HG02870 (cell line): ENCODE measurements around the gene LIMK1.
"Not testable (repeated sequence)": the region's sequence is repeated elsewhere in the genome, so short reads cannot be mapped to it uniquely, and the experiment has no call there.

ENCODE experiments used
- ATAC-seq: cut with Tn5 transposase; IDR thresholded peaks from one replicate; pipeline ENCODE4 v1.9.1; 2021; ENCODE audit warnings: mild to moderate bottlenecking, moderate library complexity; ENCODE audit not compliant: unreplicated experiment

LIMK1 gene

GRCh38 chr7:74119831-74120230 lies 36.2 kb downstream of the LIMK1 start:
- no peak for ATAC-seq

DNA sequence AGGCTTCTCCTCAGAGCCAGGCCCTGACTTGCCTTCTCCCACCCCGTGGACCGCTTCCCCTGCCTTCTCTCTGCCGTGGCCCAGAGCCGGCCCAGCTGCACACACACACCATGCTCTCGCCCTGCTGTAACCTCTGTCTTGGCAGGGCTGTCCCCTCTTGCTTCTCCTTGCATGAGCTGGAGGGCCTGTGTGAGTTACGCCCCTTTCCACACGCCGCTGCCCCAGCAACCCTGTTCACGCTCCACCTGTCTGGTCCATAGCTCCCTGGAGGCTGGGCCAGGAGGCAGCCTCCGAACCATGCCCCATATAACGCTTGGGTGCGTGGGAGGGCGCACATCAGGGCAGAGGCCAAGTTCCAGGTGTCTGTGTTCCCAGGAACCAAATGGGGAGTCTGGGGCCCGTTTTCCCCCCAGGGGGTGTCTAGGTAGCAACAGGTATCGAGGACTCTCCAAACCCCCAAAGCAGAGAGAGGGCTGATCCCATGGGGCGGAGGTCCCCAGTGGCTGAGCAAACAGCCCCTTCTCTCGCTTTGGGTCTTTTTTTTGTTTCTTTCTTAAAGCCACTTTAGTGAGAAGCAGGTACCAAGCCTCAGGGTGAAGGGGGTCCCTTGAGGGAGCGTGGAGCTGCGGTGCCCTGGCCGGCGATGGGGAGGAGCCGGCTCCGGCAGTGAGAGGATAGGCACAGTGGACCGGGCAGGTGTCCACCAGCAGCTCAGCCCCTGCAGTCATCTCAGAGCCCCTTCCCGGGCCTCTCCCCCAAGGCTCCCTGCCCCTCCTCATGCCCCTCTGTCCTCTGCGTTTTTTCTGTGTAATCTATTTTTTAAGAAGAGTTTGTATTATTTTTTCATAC lies 38.0 kb downstream of the LIMK1 start:
- no peak for ATAC-seq

- ATAC-seq = not testable (repeated sequence)
Measured at GRCh38 chr7:74123892-74124291, 40.3 kb downstream of the LIMK1 start.

- no peak for ATAC-seq
Measured at GRCh38 chr7:74126220-74126880, 42.7 kb downstream of the LIMK1 start.

DNA sequence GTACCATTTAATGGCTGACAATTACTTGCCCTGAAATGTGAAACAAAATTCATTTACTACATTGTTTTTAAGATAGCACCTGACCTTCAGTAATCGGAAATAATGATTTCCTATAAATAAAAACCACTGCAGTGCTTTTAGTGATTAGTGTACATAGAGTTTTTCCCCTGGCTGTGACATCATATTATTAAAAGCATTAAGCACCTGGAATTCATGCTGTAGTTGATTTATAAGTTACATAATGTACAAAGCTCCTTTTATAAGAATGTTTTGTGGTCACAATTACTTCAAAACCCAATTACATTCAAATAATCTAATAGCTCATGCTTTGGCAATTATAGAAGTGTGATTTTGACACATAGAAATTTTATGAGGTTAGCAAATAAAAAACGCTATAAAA lies 46.3 kb downstream of the LIMK1 start:
- ATAC-seq = no peak

GRCh38 chr7:74130518-74130917 lies 46.9 kb downstream of the LIMK1 start:
- ATAC-seq = no peak

DNA sequence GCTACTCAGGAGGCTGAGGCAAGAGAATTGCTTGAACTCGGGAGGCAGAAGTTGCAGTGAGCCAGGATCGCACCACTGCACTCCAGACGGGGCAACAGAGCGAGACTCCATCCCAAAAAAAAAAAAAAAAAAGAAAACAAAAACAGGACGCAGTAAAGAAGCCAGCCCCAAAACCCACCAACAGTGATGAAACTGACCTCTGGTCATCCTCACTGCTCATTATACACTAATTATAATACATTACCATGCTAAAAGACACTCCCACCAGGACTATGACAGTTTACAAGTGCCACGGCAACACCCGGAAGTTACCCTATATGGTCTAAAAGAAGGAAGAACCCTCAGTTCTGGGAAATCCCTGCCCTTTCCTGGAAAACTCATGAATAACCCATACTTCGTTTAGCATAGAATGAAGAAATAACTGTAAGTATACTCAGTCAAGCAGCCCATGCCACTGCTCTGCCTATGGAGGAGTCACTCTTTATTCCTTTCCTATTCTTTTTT lies 50.6 kb downstream of the LIMK1 start:
- no peak for ATAC-seq

DNA sequence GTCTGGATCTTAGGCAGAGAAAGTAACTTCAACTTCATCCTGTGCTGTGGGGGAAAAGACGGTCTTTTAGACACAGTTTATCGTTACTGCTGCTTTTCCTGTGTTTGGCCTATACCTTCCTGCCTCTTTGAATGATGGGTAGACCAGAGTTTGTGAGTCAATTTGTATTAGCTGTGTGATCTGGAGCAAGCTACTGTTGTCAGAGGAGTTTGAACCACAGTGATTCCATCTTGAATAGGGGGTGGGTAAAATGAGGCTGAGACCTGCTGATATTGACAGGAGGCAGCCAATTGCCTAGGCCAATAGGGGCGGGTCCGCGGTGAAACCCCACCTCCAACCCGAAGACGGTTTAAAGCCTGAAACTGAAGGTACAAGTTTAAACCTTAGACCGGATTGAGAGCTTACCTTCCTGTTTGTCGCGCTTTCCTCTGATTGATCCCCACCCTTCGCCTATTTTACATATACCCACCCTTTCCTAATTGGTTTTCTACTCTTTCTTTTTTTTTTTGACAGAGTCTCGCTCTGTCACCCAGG lies 54.8 kb downstream of the LIMK1 start:
- no peak for ATAC-seq

GRCh38 chr7:74138945-74139843 lies 55.6 kb downstream of the LIMK1 start:
- no peak for ATAC-seq

DNA sequence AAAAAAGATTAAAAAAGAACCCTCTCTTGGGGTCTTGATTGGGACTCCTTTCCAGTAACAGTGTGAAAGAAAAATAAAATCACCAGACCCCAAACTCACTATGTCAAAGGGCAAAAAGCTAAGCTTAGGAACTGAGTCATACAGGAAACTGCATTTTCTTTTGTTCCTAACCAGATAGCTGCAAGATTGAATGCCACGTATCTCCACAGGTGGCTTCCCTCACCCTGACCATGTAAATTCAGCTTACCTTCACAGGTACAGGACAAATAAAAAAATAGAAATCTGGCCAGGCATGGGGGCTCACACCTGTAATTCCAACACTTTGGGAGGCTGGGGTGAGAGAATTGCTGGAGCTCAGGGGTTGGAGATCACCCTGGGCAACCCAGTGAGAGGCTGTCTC lies 58.1 kb downstream of the LIMK1 start:
- ATAC-seq = no peak

DNA sequence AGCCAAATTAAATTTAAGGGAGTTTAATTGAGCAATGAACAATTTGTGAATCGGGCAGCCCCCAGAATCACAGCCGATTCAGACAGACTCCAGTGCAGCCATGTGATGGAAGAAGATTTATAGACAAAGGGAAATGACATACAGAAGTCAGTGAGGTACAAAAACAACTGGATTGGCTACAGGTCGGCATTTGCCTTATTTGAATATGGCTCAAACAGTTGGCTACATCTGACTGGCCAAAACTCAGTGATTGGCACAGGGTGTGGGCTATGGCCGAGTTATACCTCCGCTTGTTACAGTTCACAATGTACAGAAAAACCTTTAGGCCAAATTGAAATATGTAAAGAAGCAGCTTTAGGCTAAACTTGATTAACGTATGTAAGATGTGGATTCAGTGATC lies 59.8 kb downstream of the LIMK1 start:
- no peak for ATAC-seq

- no peak for ATAC-seq
Measured at GRCh38 chr7:74148491-74148890, 64.9 kb downstream of the LIMK1 start.

DNA sequence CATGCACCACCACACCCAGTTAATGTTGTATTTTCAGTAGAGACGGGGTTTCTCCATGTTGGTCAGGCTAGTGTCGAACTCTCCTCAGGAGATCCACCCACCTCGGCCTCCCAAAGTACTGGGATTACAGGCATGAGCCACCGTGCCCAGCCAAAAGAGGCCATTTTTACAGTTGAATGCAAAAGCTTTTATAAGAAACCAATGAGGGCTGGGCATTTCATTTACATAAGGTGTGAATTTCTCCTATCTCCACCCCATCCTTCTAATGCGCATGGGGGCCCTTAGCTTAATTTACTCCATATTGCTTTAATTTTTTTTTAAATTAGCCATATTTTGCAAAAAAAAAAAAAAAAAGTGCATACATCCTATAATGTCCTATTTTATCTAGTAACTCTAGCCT lies 65.5 kb downstream of the LIMK1 start:
- ATAC-seq = no peak

GRCh38 chr7:74149603-74150002 lies 66.0 kb downstream of the LIMK1 start:
- ATAC-seq = no peak

- ATAC-seq = no peak
Measured at GRCh38 chr7:74153736-74154135, 70.1 kb downstream of the LIMK1 start.

DNA sequence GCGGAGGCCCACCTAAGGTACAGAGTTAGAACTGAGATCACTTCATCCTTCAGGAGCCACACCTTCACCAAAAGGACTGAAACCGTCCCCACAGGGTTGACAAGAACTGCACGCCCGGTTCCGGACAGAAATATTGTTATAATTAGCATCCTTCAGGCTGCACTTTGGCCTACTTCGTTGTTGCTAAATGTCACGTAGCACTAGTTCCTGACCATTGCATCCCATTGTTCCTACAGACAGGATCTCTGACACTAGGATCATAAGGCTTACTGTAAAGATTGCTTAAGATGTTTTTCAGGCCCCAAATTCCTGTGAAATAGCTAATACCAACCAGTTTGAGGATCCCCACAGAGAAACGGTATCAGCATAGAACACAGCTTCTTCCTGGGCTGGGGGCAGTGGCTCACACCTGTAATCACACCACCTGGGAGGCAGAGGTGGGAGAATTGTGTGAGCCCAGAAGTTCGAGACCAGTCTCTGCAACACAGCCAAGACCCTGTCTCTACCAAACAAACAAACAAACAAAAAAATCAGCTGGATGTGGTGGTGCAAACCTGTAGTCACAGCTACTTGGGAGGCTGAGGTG lies 72.3 kb downstream of the LIMK1 start:
- no peak for ATAC-seq

DNA sequence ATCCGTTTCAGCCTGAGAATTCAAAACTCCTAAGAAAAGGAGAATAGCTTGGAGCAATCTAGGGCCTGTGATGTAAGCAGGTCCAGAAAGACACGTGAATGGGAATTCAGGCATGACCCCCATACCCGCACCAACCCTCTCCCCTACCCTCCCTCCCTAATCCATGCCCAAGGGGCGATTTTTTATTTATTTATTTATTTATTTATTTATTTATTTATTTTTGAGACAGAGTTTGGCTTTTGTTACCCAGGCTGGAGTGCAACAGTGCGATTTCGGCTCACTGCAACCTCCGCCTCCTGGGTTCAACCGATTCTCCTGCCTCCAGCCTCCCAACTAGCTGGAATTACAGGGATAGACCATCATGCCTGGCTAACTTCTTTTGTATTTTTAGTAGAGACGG lies 74.0 kb downstream of the LIMK1 start:
- ATAC-seq = no peak

- ATAC-seq = no peak
Measured at GRCh38 chr7:74164985-74165456, 81.4 kb downstream of the LIMK1 start.

- no peak for ATAC-seq
Measured at GRCh38 chr7:74165867-74166593, 82.4 kb downstream of the LIMK1 start.

DNA sequence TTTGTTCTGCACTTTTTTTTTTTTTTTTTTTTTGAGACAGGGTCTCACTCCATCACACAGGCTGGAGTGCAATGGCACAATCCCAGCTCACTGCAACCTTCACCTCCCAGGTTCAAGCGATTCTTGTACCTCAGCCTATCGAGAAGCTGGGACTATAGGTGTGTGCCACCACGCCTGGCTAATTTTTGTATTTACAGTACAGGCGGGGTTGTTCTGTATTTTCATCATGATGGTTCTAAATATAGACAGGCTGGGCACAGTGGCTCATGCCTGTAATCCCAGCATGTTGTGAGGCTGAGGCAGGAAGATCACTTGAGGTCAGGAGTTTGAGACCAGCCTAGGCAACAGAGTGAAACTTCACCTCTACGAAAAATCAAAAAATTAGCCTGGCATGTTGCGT lies 83.7 kb downstream of the LIMK1 start:
- ATAC-seq = not testable (repeated sequence)
